Measurements from ENCODE around the gene ITPRIPL2.

Gene ITPRIPL2

DNA sequence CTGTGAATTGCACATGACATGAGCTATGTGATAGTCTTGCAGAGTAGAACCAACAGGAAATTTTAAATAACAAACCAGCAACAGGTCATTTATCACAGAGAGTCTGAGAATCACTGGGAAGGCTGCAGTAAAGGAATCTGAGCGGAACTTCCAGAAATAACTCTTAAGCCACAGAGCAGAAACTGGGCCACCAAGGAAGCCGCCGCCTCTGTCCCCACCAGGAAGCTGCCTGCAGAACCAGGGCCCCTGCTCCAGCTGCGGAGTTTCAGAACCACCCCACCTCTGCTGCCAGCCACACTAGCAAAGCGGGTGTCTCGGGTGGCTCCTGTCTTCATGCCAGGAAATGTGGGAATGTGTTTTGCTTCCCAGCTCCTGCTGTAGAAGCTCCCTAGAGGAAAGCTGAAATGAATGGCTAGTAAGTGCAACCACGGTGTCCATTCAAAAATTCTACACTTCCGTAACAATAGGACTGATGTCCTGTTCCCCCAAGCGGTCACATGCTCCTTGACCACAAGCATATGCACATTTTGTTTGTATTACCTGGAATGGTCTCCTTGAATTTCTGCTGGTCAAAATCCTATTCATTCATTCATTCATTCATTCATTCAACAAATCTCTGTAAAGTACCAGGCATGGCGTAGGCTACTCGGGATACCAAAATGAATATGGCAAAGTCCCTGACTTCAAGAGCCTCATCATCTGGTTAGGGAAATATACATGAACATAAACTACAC, 7.7 kb upstream of the ITPRIPL2 start:
- TF ChIP-seq, protein P1, sequence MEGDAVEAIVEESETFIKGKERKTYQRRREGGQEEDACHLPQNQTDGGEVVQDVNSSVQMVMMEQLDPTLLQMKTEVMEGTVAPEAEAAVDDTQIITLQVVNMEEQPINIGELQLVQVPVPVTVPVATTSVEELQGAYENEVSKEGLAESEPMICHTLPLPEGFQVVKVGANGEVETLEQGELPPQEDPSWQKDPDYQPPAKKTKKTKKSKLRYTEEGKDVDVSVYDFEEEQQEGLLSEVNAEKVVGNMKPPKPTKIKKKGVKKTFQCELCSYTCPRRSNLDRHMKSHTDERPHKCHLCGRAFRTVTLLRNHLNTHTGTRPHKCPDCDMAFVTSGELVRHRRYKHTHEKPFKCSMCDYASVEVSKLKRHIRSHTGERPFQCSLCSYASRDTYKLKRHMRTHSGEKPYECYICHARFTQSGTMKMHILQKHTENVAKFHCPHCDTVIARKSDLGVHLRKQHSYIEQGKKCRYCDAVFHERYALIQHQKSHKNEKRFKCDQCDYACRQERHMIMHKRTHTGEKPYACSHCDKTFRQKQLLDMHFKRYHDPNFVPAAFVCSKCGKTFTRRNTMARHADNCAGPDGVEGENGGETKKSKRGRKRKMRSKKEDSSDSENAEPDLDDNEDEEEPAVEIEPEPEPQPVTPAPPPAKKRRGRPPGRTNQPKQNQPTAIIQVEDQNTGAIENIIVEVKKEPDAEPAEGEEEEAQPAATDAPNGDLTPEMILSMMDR (conservative IDR thresholded peaks at IDR 0.05; ENCODE audit: low read depth, low read length): no peak
- DNase-seq (ENCODE audit: low read depth): no peak
- no peak overlapping the region for H3K4me3 ChIP-seq (ENCODE audit: low read length)

DNA sequence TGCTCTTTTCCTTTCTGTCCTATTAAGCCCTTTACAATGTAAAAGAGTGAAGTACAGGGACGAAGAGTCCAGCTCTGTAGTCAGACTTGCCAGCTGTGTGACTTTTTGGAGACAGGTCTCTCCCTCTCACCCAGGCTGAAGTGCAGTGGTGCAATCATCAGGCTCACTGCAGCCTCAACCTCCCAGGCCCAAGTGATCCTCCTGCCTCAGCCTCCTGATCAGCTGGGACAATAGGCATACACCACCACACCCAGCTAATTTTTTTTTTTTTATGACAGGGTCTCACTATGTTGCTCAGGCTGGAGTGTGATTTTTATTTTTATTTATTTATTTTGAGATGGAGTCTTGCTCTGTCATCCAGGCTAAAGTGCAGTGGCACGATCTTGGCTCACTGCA, 7.1 kb upstream of the ITPRIPL2 start:
- TF ChIP-seq, protein P1 (conservative IDR thresholded peaks at IDR 0.05; ENCODE audit: low read depth, low read length): no peak
- DNase-seq (ENCODE audit: low read depth): no peak
- H3K4me3 ChIP-seq (ENCODE audit: low read length): no peak overlapping the region

DNA sequence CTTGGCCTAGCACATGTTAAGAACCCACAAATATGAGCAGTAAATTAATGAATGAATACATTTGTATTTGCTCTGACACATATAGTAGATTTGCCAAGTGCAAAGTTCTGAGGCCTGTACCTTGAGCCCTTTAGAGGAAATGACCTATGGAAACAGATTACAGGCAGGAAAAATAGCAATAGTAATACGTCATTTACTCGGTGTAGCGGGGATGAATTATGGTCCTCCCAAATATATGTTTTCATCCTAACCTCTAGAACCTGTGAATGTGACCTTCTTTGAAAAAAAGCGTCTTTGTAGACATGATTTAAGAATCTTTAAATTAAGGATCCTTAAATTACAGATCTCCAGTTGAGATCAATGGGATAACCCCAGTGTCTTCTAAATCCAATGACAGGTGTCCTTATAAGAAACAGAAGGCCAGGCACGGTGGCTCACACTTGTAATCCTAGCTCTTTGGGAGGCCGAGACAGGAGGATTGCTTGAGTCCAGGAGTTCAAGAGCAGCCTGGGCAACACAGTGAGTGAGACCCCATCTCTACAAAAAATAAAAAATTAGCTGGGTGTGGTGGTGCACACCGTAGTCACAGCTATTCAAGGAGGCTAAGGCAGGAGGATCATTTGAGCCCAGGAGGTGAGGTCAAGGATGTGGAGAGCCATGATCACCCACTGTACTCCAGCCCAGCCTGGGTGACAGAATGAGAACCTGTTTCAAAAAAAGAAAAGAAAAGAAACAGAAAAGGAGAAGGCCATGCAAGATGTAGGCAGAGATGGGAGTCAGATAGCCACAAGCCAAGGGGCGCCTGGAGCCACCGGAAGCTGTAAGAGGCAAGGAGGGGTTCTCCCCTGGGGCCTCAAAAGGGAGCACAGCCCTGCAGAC, 5.1 kb upstream of the ITPRIPL2 start:
- H3K4me3 ChIP-seq (ENCODE audit: low read length): no peak overlapping the region
- DNase-seq (ENCODE audit: low read depth): no peak
- TF ChIP-seq, protein P1 (conservative IDR thresholded peaks at IDR 0.05; ENCODE audit: low read depth, low read length): no peak

DNA sequence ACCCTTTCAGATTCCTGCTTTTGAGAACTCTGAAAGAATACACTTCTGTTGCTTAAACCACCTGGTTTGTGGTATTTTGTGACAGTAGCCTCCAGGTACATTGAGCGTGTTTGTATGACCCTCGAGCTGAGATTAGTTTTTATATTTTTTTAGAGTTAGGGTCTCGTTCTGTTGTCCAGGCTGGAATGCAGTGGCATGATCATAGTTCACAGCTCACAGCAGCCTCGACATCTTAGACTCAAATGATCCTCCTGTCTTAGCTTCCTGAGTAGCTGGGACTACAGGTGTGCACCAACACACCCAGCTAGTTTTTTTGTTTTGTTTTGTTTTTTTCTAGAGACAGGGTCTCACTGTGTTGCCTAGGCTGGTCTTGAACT, 4.5 kb upstream of the ITPRIPL2 start:
- TF ChIP-seq, protein P1 (conservative IDR thresholded peaks at IDR 0.05; ENCODE audit: low read depth, low read length): no peak
- no peak for DNase-seq (ENCODE audit: low read depth)
- no peak overlapping the region for H3K4me3 ChIP-seq (ENCODE audit: low read length)

DNA sequence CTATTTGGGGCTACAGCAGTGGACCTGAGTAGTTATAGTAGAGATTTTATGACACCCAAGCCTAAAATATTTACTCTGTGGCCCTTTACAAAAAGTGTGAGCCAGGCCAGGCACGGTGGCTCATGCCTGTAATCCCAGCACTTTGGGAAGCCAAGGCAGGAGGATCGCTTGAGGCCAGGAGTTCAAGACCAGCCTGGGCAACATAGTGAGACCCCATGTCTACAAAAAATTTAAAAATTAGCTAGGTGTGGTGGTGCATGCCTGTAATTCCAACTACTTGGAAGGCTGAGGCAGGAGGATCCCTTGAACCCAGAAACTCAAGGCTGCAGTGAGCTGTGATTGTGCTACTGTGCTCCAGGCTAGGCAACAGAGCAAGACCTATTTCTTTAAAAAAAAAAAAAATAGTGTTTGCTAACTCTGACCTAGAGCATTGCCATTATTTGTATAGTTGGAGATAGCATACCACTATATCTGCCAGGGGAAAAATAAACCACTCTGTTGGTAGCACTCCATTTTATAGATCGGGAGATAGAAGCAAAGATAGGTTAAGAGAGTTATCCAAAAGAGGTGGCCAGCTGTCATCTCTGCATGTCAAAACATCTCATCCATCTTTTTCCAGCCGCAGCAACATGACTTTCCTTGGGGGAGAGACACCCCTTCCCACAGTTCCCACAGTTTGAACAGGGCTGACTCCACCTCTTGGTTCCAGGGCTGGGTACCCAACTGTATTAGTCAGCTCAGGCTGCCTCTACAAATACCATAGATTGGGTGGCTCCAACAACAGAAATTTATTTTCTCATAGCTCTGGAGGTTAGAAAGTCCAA, 3.0 kb upstream of the ITPRIPL2 start:
- no peak for DNase-seq (ENCODE audit: low read depth)
- TF ChIP-seq, protein P1 (conservative IDR thresholded peaks at IDR 0.05; ENCODE audit: low read depth, low read length): no peak
- H3K4me3 ChIP-seq (ENCODE audit: low read length): no peak overlapping the region

DNA sequence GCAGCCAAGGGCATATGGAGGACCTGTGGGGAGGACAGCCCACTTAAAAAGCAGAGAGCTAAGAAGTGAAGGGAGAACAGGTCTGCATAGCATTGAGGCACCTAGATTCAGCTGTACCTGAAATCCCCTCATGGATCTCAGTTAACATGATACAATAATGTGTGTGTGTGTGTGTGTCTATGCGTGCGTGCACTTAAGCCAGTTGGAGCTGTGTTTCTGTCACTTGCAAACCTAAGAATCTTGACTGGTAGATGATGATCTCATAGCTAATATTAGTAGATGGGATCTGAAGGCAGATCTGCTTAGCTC, 1.7 kb upstream of the ITPRIPL2 start:
- TF ChIP-seq, protein P1 (conservative IDR thresholded peaks at IDR 0.05; ENCODE audit: low read depth, low read length): no peak
- H3K4me3 ChIP-seq (ENCODE audit: low read length): no peak overlapping the region
- no peak for DNase-seq (ENCODE audit: low read depth)

Measured in retinal pigment epithelial cell (primary cell).